Measurements from ENCODE around the gene DNLZ.

Gene DNLZ

GRCh38 chr9:136377341-136378169 lies 14.0 kb upstream of the DNLZ start:
- no peaks in the 10 kb centered on the region for H3K27me3 ChIP-seq (ENCODE audit: control insufficient read depth in 2 of 2, insufficient read depth in 2 of 2, low read length in 2 of 2)
- H3K27ac ChIP-seq (ENCODE audit: low read depth in 2 of 2, low read length in 2 of 2): no peak overlapping the region
- H3K36me3 ChIP-seq (ENCODE audit: control insufficient read depth in 2 of 2, insufficient read depth in 2 of 2, low read length in 2 of 2): peaks cover 11% of the 10 kb centered on the region in 2 donors

GRCh38 chr9:136376457-136376856 lies 12.9 kb upstream of the DNLZ start:
- H3K27ac ChIP-seq (ENCODE audit: low read depth in 2 of 2, low read length in 2 of 2): no peak overlapping the region
- H3K4me1 ChIP-seq (ENCODE audit: control insufficient read depth in 2 of 2, insufficient read depth in 2 of 2, low read length in 2 of 2): peaks cover 3 to 7% of the 10 kb centered on the region in 2 donors
- no peak overlapping the region for H3K9ac ChIP-seq (ENCODE audit: low read depth in 1 of 2, low read length in 2 of 2)
- H3K4me3 ChIP-seq (ENCODE audit: low read length in 2 of 2): no peak overlapping the region
- no peaks in the 10 kb centered on the region for H3K27me3 ChIP-seq (ENCODE audit: control insufficient read depth in 2 of 2, insufficient read depth in 2 of 2, low read length in 2 of 2)
- H3K36me3 ChIP-seq (ENCODE audit: control insufficient read depth in 2 of 2, insufficient read depth in 2 of 2, low read length in 2 of 2): peaks cover 5 to 6% of the 10 kb centered on the region in 2 donors
- H3K9me3 ChIP-seq (ENCODE audit: control insufficient read depth in 2 of 2, low read length in 2 of 2): no peaks in the 10 kb centered on the region

More at GRCh38 chr9:136377341-136378169, 14.0 kb upstream of the DNLZ start:
- H3K9me3 ChIP-seq (ENCODE audit: control insufficient read depth in 2 of 2, low read length in 2 of 2): no peaks in the 10 kb centered on the region
- no peak overlapping the region for H3K9ac ChIP-seq (ENCODE audit: low read depth in 1 of 2, low read length in 2 of 2)
- peaks cover 0 to 7% of the 10 kb centered on the region in 2 donors for H3K4me1 ChIP-seq (ENCODE audit: control insufficient read depth in 2 of 2, insufficient read depth in 2 of 2, low read length in 2 of 2)
- no peak overlapping the region for H3K4me3 ChIP-seq (ENCODE audit: low read length in 2 of 2)

- H3K36me3 ChIP-seq (ENCODE audit: control insufficient read depth in 2 of 2, insufficient read depth in 2 of 2, low read length in 2 of 2): no peaks in the 10 kb centered on the region
- no peak overlapping the region for H3K4me3 ChIP-seq (ENCODE audit: low read length in 2 of 2)
- H3K4me1 ChIP-seq (ENCODE audit: control insufficient read depth in 2 of 2, insufficient read depth in 2 of 2, low read length in 2 of 2): peaks cover 3 to 7% of the 10 kb centered on the region in 2 donors
- no peak overlapping the region for H3K9ac ChIP-seq (ENCODE audit: low read depth in 1 of 2, low read length in 2 of 2)
- no peaks in the 10 kb centered on the region for H3K27me3 ChIP-seq (ENCODE audit: control insufficient read depth in 2 of 2, insufficient read depth in 2 of 2, low read length in 2 of 2)
- H3K9me3 ChIP-seq (ENCODE audit: control insufficient read depth in 2 of 2, low read length in 2 of 2): no peaks in the 10 kb centered on the region
- H3K27ac ChIP-seq (ENCODE audit: low read depth in 2 of 2, low read length in 2 of 2): no peak overlapping the region
These were observed 11.6 kb upstream of the DNLZ start for GRCh38 chr9:136375096-136375495.

GRCh38 chr9:136374183-136374575 lies 10.6 kb upstream of the DNLZ start:
- Histone ChIP-seq H3K9ac (ENCODE audit: low read depth in 1 of 2, low read length in 2 of 2) (no peak overlapping the region), H3K27ac (ENCODE audit: low read depth in 2 of 2, low read length in 2 of 2) (peak overlapping the region in 1 of 2 donors; percentile 23), H3K36me3 (ENCODE audit: control insufficient read depth in 2 of 2, insufficient read depth in 2 of 2, low read length in 2 of 2) (no peaks in the 10 kb centered on the region), H3K4me3 (ENCODE audit: low read length in 2 of 2) (no peak overlapping the region), H3K4me1 (ENCODE audit: control insufficient read depth in 2 of 2, insufficient read depth in 2 of 2, low read length in 2 of 2) (peaks cover 3 to 7% of the 10 kb centered on the region in 2 donors), H3K9me3 (ENCODE audit: control insufficient read depth in 2 of 2, low read length in 2 of 2) (no peaks in the 10 kb centered on the region), H3K27me3 (ENCODE audit: control insufficient read depth in 2 of 2, insufficient read depth in 2 of 2, low read length in 2 of 2) (no peaks in the 10 kb centered on the region)

- Histone ChIP-seq H3K4me1 (ENCODE audit: control insufficient read depth in 2 of 2, insufficient read depth in 2 of 2, low read length in 2 of 2) (peaks cover 3 to 7% of the 10 kb centered on the region in 2 donors), H3K27me3 (ENCODE audit: control insufficient read depth in 2 of 2, insufficient read depth in 2 of 2, low read length in 2 of 2) (no peaks in the 10 kb centered on the region), H3K9ac (ENCODE audit: low read depth in 1 of 2, low read length in 2 of 2) (peak within 1 kb of the TSS; percentile 25 to 47), H3K27ac (ENCODE audit: low read depth in 2 of 2, low read length in 2 of 2) (peak within 1 kb of the TSS in 1 of 2 donors; percentile 23), H3K36me3 (ENCODE audit: control insufficient read depth in 2 of 2, insufficient read depth in 2 of 2, low read length in 2 of 2) (no peaks in the 10 kb centered on the region), H3K4me3 (ENCODE audit: low read length in 2 of 2) (peak within 1 kb of the TSS in 1 of 2 donors; percentile 62), H3K9me3 (ENCODE audit: control insufficient read depth in 2 of 2, low read length in 2 of 2) (no peaks in the 10 kb centered on the region)
These were observed 10.0 kb upstream of the DNLZ start, which contains the start of gene CARD9 for GRCh38 chr9:136373300-136374182. TSS of gene CARD9 (minus strand) at chr9:136373669. CDS start at chr9:136372078, 1,591 bp downstream.

GRCh38 chr9:136372561-136373299 lies 9.2 kb upstream of the DNLZ start:
- Histone ChIP-seq H3K36me3 (ENCODE audit: control insufficient read depth in 2 of 2, insufficient read depth in 2 of 2, low read length in 2 of 2) (no peaks in the 10 kb centered on the region), H3K27ac (ENCODE audit: low read depth in 2 of 2, low read length in 2 of 2) (no peak overlapping the region), H3K9me3 (ENCODE audit: control insufficient read depth in 2 of 2, low read length in 2 of 2) (no peaks in the 10 kb centered on the region), H3K4me1 (ENCODE audit: control insufficient read depth in 2 of 2, insufficient read depth in 2 of 2, low read length in 2 of 2) (peaks cover 3 to 7% of the 10 kb centered on the region in 2 donors), H3K27me3 (ENCODE audit: control insufficient read depth in 2 of 2, insufficient read depth in 2 of 2, low read length in 2 of 2) (no peaks in the 10 kb centered on the region), H3K9ac (ENCODE audit: low read depth in 1 of 2, low read length in 2 of 2) (peak overlapping the region; percentile 25 to 47), H3K4me3 (ENCODE audit: low read length in 2 of 2) (peak overlapping the region in 1 of 2 donors; percentile 62)

DNA sequence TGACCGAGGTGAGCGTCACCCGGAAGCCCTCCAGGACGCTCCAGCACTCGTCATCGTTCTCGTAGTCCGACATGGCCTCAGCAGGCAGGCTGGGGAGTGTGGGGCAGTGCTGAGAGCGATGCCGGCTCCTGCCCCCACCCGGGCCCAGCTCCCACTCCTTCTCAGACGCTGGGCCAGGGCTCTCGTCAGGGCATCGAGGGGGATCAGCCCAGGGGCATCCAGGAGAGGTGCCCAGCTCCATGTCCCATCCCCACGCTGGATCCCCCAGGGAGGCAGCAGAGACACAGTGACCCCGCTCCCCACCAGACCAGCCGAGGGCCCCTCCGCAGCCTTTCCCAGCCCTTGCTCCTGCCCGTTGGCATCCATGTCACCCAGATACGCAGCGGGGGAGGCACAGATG lies 8.5 kb upstream of the DNLZ start:
- Histone ChIP-seq H3K9me3 (ENCODE audit: control insufficient read depth in 2 of 2, low read length in 2 of 2) (no peaks in the 10 kb centered on the region), H3K4me3 (ENCODE audit: low read length in 2 of 2) (no peak overlapping the region), H3K27ac (ENCODE audit: low read depth in 2 of 2, low read length in 2 of 2) (no peak overlapping the region), H3K9ac (ENCODE audit: low read depth in 1 of 2, low read length in 2 of 2) (no peak overlapping the region), H3K4me1 (ENCODE audit: control insufficient read depth in 2 of 2, insufficient read depth in 2 of 2, low read length in 2 of 2) (peaks cover 3 to 7% of the 10 kb centered on the region in 2 donors), H3K36me3 (ENCODE audit: control insufficient read depth in 2 of 2, insufficient read depth in 2 of 2, low read length in 2 of 2) (no peaks in the 10 kb centered on the region), H3K27me3 (ENCODE audit: control insufficient read depth in 2 of 2, insufficient read depth in 2 of 2, low read length in 2 of 2) (no peaks in the 10 kb centered on the region)

GRCh38 chr9:136371533-136371880 lies 8.0 kb upstream of the DNLZ start:
- no peak overlapping the region for H3K4me3 ChIP-seq (ENCODE audit: low read length in 2 of 2)
- no peak overlapping the region for H3K27ac ChIP-seq (ENCODE audit: low read depth in 2 of 2, low read length in 2 of 2)
- H3K9ac ChIP-seq (ENCODE audit: low read depth in 1 of 2, low read length in 2 of 2): no peak overlapping the region
- no peaks in the 10 kb centered on the region for H3K27me3 ChIP-seq (ENCODE audit: control insufficient read depth in 2 of 2, insufficient read depth in 2 of 2, low read length in 2 of 2)
- no peaks in the 10 kb centered on the region for H3K36me3 ChIP-seq (ENCODE audit: control insufficient read depth in 2 of 2, insufficient read depth in 2 of 2, low read length in 2 of 2)
- H3K4me1 ChIP-seq (ENCODE audit: control insufficient read depth in 2 of 2, insufficient read depth in 2 of 2, low read length in 2 of 2): peaks cover 3 to 7% of the 10 kb centered on the region in 2 donors
- H3K9me3 ChIP-seq (ENCODE audit: control insufficient read depth in 2 of 2, low read length in 2 of 2): no peaks in the 10 kb centered on the region

GRCh38 chr9:136370687-136371532 lies 7.4 kb upstream of the DNLZ start:
- H3K27ac ChIP-seq (ENCODE audit: low read depth in 2 of 2, low read length in 2 of 2): no peak overlapping the region
- no peak overlapping the region for H3K4me3 ChIP-seq (ENCODE audit: low read length in 2 of 2)
- no peak overlapping the region for H3K9ac ChIP-seq (ENCODE audit: low read depth in 1 of 2, low read length in 2 of 2)
- peaks cover 3 to 7% of the 10 kb centered on the region in 2 donors for H3K4me1 ChIP-seq (ENCODE audit: control insufficient read depth in 2 of 2, insufficient read depth in 2 of 2, low read length in 2 of 2)
- H3K27me3 ChIP-seq (ENCODE audit: control insufficient read depth in 2 of 2, insufficient read depth in 2 of 2, low read length in 2 of 2): no peaks in the 10 kb centered on the region
- no peaks in the 10 kb centered on the region for H3K9me3 ChIP-seq (ENCODE audit: control insufficient read depth in 2 of 2, low read length in 2 of 2)
- H3K36me3 ChIP-seq (ENCODE audit: control insufficient read depth in 2 of 2, insufficient read depth in 2 of 2, low read length in 2 of 2): no peaks in the 10 kb centered on the region

Data from mucosa of rectum (tissue), 2 donors.